WTC11 (cell line): ENCODE measurements around the gene KLK11. TPM values are rescaled to one million over a fixed set of nuclear protein-coding genes. Genes with fewer than 3 reads are reported as not detected.

Source experiments
- ATAC-seq: fragments of 200-7000 bp; cut with Tn5 transposase; 2 replicates; pipeline ENCODE4 v1.10.0; 2021; ENCODE audit warnings: mild to moderate bottlenecking, moderate library complexity
- CTCF ChIA-PET: fragments of 300-600 bp; sonication (Branson Sonifier 250); formaldehyde crosslinking; loops from one replicate; lab custom pipeline; 2021; ENCODE audit warnings: antibody characterized with exemption; lab: Charles Lee
- POLR2A ChIA-PET: fragments of 350-600 bp; sonication (Branson Sonifier 250); formaldehyde crosslinking; loops from one replicate; lab custom pipeline; 2021; ENCODE audit warnings: antibody characterized with exemption; lab: Charles Lee
- DNase-seq: peaks from one replicate; pipeline ENCODE4 v3.0.0; 2021; ENCODE audit warnings: low spot score
- H3K27ac Mint-ChIP-seq: 2 replicates; pipeline ENCODE4 v1.8.0; 2021; ENCODE audit warnings: mixed read lengths
- H3K27me3 Mint-ChIP-seq: 2 replicates; pipeline ENCODE4 v1.8.0; 2021; ENCODE audit warnings: low read depth, mild to moderate bottlenecking, moderate library complexity, mixed read lengths
- H3K36me3 Mint-ChIP-seq: 2 replicates; pipeline ENCODE4 v1.8.0; 2021; ENCODE audit warnings: mixed read lengths
- H3K4me1 Mint-ChIP-seq: 2 replicates; pipeline ENCODE4 v1.8.0; 2022; ENCODE audit warnings: mixed read lengths
- H3K4me3 Mint-ChIP-seq: 2 replicates; pipeline ENCODE4 v1.8.0; 2021; ENCODE audit warnings: mild to moderate bottlenecking, moderate library complexity, mixed read lengths
- H3K9me3 Mint-ChIP-seq: 2 replicates; pipeline ENCODE4 v1.8.0; 2021; ENCODE audit warnings: mixed read lengths
- EMX1 ChIP-seq: fragments of 250-450 bp; sonication (Bioruptor Pico); IDR thresholded peaks from 2 replicates; pipeline ENCODE4 v1.8.0; 2021; ENCODE audit warnings: mild to moderate bottlenecking
- FOXP1 ChIP-seq: sonication (generic); formaldehyde crosslinking; IDR thresholded peaks from 2 replicates; pipeline ENCODE4 v1.8.0; 2022; ENCODE audit warnings: missing genetic modification reagents, mild to moderate bottlenecking, moderate library complexity, borderline replicate concordance
- GRHL2 ChIP-seq: fragments of 250-450 bp; sonication (Bioruptor Pico); IDR thresholded peaks from 2 replicates; pipeline ENCODE4 v1.8.0; 2022; ENCODE audit warnings: mild to moderate bottlenecking, moderate library complexity; ENCODE audit not compliant: insufficient replicate concordance, severe bottlenecking
- HMGA2 ChIP-seq: fragments of 250-450 bp; sonication (Bioruptor Pico); IDR thresholded peaks from 2 replicates; pipeline ENCODE4 v1.4.0; 2021; ENCODE audit warnings: mild to moderate bottlenecking, moderate library complexity
- NFE2L1 ChIP-seq: sonication (generic); formaldehyde crosslinking; IDR thresholded peaks from 2 replicates; pipeline ENCODE4 v1.8.1; 2023; ENCODE audit warnings: missing genetic modification reagents
- NFYB ChIP-seq: sonication (generic); formaldehyde crosslinking; conservative IDR thresholded peaks from 2 replicates; pipeline ENCODE4 v1.8.0; 2022; ENCODE audit warnings: low read depth, missing genetic modification reagents
- NR1H2 ChIP-seq: sonication (generic); formaldehyde crosslinking; IDR thresholded peaks from 2 replicates; pipeline ENCODE4 v1.9.0; 2021; ENCODE audit warnings: mild to moderate bottlenecking, moderate library complexity, missing genetic modification reagents
- NR2C2 ChIP-seq: sonication (generic); formaldehyde crosslinking; IDR thresholded peaks from 2 replicates; pipeline ENCODE4 v1.8.0; 2022; ENCODE audit warnings: mild to moderate bottlenecking, missing genetic modification reagents
- TCF7 ChIP-seq: sonication (generic); formaldehyde crosslinking; IDR thresholded peaks from 2 replicates; pipeline ENCODE4 v1.8.0; 2022; ENCODE audit warnings: mild to moderate bottlenecking, low read depth, missing genetic modification reagents, moderate library complexity
- USF2 ChIP-seq: sonication (generic); formaldehyde crosslinking; IDR thresholded peaks from 2 replicates; pipeline ENCODE4 v1.8.1; 2023; ENCODE audit warnings: mild to moderate bottlenecking, missing genetic modification reagents, moderate library complexity
- ZBTB43 ChIP-seq: sonication (generic); formaldehyde crosslinking; IDR thresholded peaks from 2 replicates; pipeline ENCODE4 v1.8.1; 2023; ENCODE audit warnings: mild to moderate bottlenecking, missing genetic modification reagents
- ZSCAN18 ChIP-seq: fragments of 250-450 bp; sonication (Bioruptor Pico); IDR thresholded peaks from 2 replicates; pipeline ENCODE4 v2.1.2; 2022; ENCODE audit warnings: mild to moderate bottlenecking, moderate library complexity
- total RNA-seq: library from RNA; stranded (reverse); gene quantifications from 3 replicates; pipeline ENCODE4 v1.2.3, GENCODE V29; 2021
- TF ChIP-seq, protein P1 (sequence below): sonication (generic); formaldehyde crosslinking; conservative IDR thresholded peaks from 2 replicates; pipeline ENCODE4 v1.8.1; 2023; ENCODE audit warnings: mild to moderate bottlenecking, low read depth, missing genetic modification reagents, moderate library complexity

Gene KLK11
- total RNA-seq, 1 experiment from 2014 or later: 0.55 TPM

DNA sequence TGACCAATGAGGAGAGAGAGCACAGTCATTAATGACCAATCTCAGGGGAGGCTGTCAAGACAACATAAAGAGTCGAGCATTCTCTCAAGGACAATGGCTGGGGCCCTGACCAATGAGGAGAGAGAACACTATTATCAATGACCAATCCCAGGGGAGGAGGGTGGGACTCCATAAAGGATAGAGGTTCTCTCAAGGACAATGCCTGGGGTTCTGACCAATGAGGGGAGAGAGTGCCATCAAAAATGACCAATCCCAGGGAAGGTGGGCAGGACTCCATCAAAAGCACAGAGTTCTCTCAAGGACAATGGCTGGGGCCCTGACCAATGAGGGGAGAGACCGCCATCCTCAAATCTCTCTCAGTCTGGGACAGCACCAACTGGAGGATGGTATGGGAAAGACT, 3.3 kb upstream of the KLK11 start:
- H3K9me3 Mint-ChIP-seq: peaks cover 6% of the 10 kb centered on the region
- POLR2A ChIA-PET: no interaction called here
- H3K27ac Mint-ChIP-seq: no peak overlapping the region
- TF ChIP-seq NFYB (peak; percentile 41; the same call in 1 of the 2 replicates), HMGA2 (CRISPR knock-in tag) (no peak)
- CTCF ChIA-PET: interaction anchor here (0.6 kb wide), 1 partner anchor 65 kb away, joined by 3 read pairs; no protein-coding TSS in a partner anchor
- peaks cover 36% of the 10 kb centered on the region for H3K4me1 Mint-ChIP-seq
- ATAC-seq (peak; percentile 34), DNase-seq (no peak)
- H3K4me3 Mint-ChIP-seq: no peak overlapping the region
- no peaks in the 10 kb centered on the region for H3K36me3 Mint-ChIP-seq
- no peaks in the 10 kb centered on the region; the same call in 1 of the 2 replicates for H3K27me3 Mint-ChIP-seq

GRCh38 chr19:51027873-51028272, 1.5 kb upstream of the KLK11 start:
- H3K27ac Mint-ChIP-seq: no peak overlapping the region
- peaks cover 36% of the 10 kb centered on the region for H3K4me1 Mint-ChIP-seq
- no peak for ATAC-seq
- no peak for DNase-seq
- H3K27me3 Mint-ChIP-seq: no peaks in the 10 kb centered on the region; the same call in 1 of the 2 replicates
- H3K9me3 Mint-ChIP-seq: peaks cover 6% of the 10 kb centered on the region
- ChIA-PET CTCF (interaction anchor here (0.6 to 3.1 kb wide), 4 partner anchors 11 to 69 kb away, joined by 3 to 18 read pairs (median 5); no protein-coding TSS in a partner anchor), POLR2A (no interaction called here)
- no peak for TF ChIP-seq EMX1 (CRISPR knock-in tag)
- no peak for TF ChIP-seq NFE2L1 (CRISPR knock-in tag)
- TF ChIP-seq GRHL2: no peak
- no peak overlapping the region for H3K4me3 Mint-ChIP-seq
- no peaks in the 10 kb centered on the region for H3K36me3 Mint-ChIP-seq

DNA sequence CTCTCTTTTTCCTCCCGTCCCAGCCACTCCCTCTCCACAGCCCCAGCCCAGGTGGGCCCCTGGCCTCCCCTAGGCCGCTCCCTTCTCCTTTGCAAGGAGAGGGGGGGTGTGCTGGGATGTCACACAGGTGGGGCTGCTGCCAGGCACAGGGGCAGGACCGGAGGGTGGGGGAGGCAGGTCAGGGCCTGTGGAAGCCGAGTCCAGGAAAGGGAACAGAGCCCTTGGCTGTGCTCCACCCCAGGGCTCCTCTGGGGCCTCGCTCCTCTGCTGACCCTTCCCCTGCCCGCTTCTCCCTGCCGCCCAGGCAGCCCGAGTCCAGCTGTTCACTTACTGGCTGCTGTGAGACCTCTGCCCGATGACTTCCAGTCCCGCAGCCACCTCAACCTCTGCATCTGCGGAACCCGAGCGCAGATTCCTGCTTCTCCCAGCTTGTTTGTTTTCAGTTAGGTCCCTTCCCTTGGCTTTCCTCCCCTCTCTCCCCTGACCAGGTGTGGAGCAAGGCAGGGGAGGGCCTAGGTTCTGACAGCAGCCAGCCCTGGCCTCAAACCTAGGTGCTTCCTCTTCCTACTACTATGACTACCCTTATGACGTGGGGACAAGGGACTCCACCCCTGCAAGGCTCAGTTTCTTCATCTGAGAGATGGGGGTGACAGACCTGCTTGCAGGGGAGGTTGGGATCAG, 850 bp upstream of the KLK11 start:
- no peaks in the 10 kb centered on the region; the same call in 1 of the 2 replicates for H3K27me3 Mint-ChIP-seq
- CTCF ChIA-PET: interaction anchor here (1.2 to 3.1 kb wide), 2 partner anchors 10 to 70 kb away, joined by 3 to 18 read pairs; no protein-coding TSS in a partner anchor
- DNase-seq: no peak
- H3K4me3 Mint-ChIP-seq: no peak overlapping the region
- no peak for TF ChIP-seq GRHL2
- TF ChIP-seq, all 79 proteins: peak for 0
- Mint-ChIP-seq H3K27ac (no peak overlapping the region), H3K4me1 (peaks cover 40% of the 10 kb centered on the region), H3K36me3 (no peaks in the 10 kb centered on the region), H3K9me3 (peaks cover 6% of the 10 kb centered on the region)
- no peak for ATAC-seq
- POLR2A ChIA-PET: no interaction called here

GRCh38 chr19:51025809-51026553, 435 bp downstream of the KLK11 start:
- H3K36me3 Mint-ChIP-seq: no peaks in the 10 kb centered on the region
- POLR2A ChIA-PET: no interaction called here
- peaks cover 6% of the 10 kb centered on the region for H3K9me3 Mint-ChIP-seq
- H3K27me3 Mint-ChIP-seq: peaks cover under 1% of the 10 kb centered on the region; the same call in 1 of the 2 replicates
- H3K4me3 Mint-ChIP-seq: no peak overlapping the region
- DNase-seq (no peak), ATAC-seq (no peak)
- no peak overlapping the region for H3K27ac Mint-ChIP-seq
- H3K4me1 Mint-ChIP-seq: peaks cover 45% of the 10 kb centered on the region
- CTCF ChIA-PET: interaction anchor here (0.5 to 3.1 kb wide), 7 partner anchors 9 to 194 kb away, joined by 3 to 21 read pairs (median 3); partner anchors contain the start of gene KLK13
- TF ChIP-seq TCF7: no peak
- no peak for TF ChIP-seq ZSCAN18 (CRISPR knock-in tag)
- TF ChIP-seq NR2C2 (CRISPR knock-in tag): no peak
- no peak for TF ChIP-seq NFE2L1 (CRISPR knock-in tag)
- 0 out of 2 replicates have a peak, but pooled peaks have one; percentile 21 for TF ChIP-seq FOXP1 (CRISPR knock-in tag)
- no peak for TF ChIP-seq ZBTB43 (CRISPR knock-in tag)
- TF ChIP-seq USF2 (CRISPR knock-in tag): no peak
- TF ChIP-seq, protein P1, sequence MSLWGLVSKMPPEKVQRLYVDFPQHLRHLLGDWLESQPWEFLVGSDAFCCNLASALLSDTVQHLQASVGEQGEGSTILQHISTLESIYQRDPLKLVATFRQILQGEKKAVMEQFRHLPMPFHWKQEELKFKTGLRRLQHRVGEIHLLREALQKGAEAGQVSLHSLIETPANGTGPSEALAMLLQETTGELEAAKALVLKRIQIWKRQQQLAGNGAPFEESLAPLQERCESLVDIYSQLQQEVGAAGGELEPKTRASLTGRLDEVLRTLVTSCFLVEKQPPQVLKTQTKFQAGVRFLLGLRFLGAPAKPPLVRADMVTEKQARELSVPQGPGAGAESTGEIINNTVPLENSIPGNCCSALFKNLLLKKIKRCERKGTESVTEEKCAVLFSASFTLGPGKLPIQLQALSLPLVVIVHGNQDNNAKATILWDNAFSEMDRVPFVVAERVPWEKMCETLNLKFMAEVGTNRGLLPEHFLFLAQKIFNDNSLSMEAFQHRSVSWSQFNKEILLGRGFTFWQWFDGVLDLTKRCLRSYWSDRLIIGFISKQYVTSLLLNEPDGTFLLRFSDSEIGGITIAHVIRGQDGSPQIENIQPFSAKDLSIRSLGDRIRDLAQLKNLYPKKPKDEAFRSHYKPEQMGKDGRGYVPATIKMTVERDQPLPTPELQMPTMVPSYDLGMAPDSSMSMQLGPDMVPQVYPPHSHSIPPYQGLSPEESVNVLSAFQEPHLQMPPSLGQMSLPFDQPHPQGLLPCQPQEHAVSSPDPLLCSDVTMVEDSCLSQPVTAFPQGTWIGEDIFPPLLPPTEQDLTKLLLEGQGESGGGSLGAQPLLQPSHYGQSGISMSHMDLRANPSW (CRISPR knock-in tag): no peak
- no peak for TF ChIP-seq NR1H2 (CRISPR knock-in tag)
